Stimulated activated CD4-positive, alpha-beta T cell treated with anti-CD3 and anti-CD28 coated beads, Interleukin-12 subunit alpha, Interleukin-12 subunit beta, amount 100 ng/mL, for 48 hours (primary cell): ENCODE measurements around the gene TNS3.

Source experiments
- DNase-seq, 3 donors: peaks; one replicate each; pipeline ENCODE4 v3.0.0-alpha.2; 2020; ENCODE audit warnings: low read depth in 2 of 3, low spot score in 1 of 3

Gene TNS3

GRCh38 chr7:47389923-47390630, 191.8 kb downstream of the TNS3 start:
- DNase-seq: no peak

GRCh38 chr7:47389171-47389922, 192.6 kb downstream of the TNS3 start:
- no peak for DNase-seq

- DNase-seq: no peak
Observed at GRCh38 chr7:47387506-47387905, 194.4 kb downstream of the TNS3 start.

GRCh38 chr7:47386273-47386835, 195.6 kb downstream of the TNS3 start:
- no peak for DNase-seq

GRCh38 chr7:47385536-47386125, 196.3 kb downstream of the TNS3 start:
- DNase-seq: no peak

DNA sequence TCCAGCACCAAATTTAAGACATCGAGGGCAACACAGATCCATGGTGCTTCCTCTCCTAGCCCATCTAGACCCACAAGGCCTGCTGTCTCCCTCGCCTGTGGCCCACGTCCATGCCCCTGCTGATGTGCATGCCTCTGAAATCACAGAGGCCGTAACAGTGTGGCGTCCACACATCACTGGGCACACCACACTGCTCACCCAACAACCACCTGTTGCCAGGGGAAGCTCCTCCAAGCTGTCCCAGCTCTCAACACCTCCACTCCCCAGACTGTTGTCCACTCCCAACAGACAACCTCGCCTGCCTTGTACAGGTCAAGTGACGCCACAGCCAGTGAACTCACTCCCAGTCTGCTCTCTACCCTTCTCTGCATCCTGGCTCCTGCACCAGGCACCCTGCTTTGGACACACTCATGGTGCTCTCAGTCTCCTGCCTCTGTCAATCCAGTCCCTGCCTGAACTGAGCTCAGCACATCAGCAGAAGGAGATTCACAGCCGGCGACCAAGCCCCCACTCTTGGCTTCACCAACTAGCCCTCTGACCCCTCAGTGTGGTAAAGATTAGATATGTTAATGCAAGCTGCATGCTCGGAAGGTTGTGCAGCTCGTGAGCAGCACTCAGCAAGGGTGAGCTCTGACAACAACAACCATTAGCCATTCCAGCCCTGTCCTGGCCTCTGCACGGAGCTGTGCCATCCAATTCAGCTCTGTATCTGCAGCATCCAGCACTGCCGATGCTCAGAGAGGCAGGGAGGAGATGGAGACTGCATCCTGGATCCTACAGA, 197.0 kb downstream of the TNS3 start:
- DNase-seq: no peak

DNA sequence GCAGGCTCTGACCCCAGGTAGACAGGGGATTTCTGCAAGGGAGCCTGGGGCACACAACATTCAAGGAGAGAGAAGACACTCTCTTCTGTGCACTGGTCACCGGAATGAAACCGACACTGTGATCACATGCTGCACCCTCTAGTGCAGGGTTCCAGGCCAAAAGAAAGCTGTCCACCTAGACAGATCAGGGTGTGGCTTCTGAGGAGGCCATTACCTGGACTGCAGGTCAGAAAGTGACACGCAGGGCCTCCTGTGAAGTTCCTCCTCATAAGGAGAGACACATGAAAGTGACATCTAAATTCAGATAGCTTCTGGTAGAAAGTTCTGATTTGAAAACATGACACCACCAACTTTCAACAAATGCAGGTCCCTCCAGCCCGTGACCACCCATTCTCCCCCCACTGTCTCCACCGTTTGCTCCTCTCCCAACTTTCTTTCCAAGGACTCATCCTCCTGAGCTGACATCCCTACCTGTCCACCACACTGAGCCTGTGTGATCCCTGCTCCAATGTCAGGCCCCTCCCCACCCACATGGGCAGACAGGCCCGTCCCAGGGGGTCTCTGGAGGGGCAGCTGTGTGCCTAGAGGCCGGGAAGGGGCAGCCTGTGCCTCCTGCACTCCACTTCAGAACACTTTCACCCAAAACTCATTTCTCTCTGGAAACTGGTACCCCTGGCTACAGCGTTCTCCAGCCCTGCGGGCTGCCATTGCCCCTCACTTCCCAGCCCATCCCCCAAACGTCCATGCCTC, 198.0 kb downstream of the TNS3 start:
- no peak for DNase-seq

DNA sequence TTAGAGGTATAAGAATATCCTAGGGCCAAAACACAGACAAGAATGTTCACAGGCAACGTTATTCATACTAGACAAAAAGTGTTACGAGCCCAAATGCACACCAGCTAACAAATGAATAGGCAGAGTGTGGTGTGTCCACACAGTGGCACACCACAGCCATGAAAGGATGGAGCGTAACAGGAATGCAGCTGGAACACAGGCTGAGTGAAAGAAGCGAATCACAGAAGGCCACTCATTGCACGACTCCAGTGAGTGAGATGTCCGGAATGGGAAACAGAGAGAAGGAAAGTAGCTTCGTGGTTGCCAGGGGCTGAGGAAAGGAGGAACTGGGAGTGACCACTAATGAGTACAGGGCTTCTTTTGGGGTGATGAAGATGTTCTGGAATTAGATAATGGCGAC, 198.8 kb downstream of the TNS3 start:
- DNase-seq: no peak

DNA sequence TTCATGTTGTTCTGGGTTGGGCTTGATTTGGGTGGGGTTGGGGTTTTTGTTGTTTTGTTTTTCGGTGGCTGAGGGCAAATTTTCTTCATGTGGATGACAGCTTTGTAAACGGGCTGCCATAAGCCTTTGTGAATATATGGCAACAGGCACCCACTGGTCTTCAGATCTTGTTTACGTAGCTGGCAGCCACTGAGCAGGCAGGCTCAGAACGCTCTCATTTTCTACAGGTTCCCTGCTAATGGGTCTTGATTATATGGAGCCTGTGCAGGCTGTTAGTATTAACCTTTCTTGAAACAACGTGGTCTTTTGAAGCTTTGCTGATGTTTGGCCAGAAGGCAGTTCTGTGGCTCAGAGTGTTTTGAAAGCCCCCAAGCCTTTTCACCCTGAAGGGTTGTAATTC, 199.7 kb downstream of the TNS3 start:
- no peak for DNase-seq

GRCh38 chr7:47381134-47381495, 200.8 kb downstream of the TNS3 start:
- DNase-seq: no peak

GRCh38 chr7:47380325-47381133, 201.4 kb downstream of the TNS3 start:
- no peak for DNase-seq

DNA sequence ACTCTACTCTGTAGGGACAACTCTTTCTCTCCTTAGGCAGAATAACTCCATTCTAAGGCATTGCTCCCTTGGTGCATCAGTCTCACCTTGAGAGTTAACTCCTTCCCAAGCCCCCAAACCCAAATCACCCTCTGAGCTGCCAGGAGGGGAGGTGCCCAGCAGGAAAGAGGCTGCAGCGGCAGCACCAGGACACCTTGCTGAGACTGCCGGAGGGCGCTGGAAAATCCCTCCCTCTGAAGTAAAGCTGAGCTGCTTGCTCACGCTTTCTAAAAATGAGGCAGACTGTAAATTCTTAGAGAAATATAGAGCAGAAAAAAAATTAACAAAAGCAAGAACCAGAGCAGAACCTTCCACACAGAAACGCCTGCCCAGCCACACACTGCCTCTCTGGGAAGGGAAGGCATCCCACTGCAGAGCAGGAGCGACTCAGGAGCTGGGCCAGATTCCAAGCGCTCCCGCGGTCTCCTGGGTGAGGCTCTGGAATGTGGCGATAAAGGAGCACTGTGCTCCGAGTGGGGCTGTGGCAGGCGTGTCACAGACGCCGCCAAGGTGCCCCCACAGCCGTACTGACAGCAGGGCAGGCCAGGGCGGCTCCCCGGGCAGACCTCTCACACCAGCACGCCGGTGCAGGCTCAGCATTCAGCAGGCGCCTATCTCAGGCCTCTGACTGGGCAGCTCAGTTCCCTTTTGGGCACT, 202.1 kb downstream of the TNS3 start:
- no peak for DNase-seq

- no peak for DNase-seq
Observed at GRCh38 chr7:47378728-47379395, 203.0 kb downstream of the TNS3 start.

- no peak for DNase-seq
Observed at GRCh38 chr7:47377741-47378140, 204.2 kb downstream of the TNS3 start.

DNA sequence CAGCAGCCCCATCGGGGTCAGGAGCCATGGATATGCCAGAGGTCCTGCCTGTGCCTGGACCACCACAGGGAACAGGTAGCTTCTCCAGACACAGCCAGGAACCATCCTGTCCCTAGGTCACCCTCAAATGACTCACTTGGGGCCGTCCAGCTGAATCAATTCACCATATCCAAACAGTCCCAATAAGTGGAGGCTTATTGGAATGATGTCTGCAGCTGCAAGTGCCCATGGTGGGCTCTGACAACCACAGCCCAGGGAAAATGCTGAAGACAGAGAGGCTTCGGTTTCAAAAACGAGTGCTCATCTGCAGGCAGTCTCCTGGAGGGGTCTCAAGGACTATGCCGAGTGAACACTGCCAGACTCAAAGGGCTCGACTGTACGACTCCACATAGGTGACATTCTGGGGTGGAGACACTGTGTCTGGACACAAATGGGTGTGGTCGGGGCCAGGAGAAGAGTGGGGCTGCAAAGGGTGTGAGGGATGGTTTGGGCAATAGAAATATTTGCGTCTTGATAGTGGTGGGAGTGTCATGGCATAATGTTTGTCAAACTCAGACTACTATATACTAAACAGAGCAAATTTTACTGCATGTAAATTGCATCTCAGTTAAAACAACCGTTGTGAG, 204.8 kb downstream of the TNS3 start:
- no peak for DNase-seq

- DNase-seq: no peak
Observed at GRCh38 chr7:47375121-47375938, 206.6 kb downstream of the TNS3 start.

- DNase-seq: no peak
Observed at GRCh38 chr7:47374538-47374937, 207.4 kb downstream of the TNS3 start.
